NCI-H526 (cell line): ENCODE data around the gene PPP1R37.
A peak's percentile ranks its signal among the peaks of the same experiment; 100 is the strongest.

Source experiments
- DNase-seq, 2 experiments: peaks; one replicate each; lab custom pipeline; 2025; lab: John Stamatoyannopoulos, UW

Gene PPP1R37

DNA sequence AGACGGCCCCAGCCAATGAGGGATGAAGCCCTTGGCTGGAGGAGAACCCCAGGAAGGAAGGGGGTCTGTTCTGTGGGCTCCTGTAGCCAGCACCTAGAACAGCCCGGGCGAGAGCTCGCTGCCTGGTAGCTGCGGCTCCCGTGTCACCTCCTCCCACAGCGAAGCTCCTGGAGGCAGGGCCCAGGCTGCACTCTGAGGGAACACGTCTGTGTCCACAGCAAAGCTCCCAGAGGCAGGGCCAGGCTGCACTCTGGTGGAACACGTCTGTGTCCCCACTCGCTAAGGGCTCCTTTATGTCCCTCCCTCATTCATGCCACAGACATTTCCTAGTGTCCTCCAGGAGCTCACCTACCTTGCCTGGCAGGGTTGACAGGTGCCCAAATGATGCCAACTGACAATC, 76.6 kb downstream of the PPP1R37 start:
- no peak for DNase-seq

DNA sequence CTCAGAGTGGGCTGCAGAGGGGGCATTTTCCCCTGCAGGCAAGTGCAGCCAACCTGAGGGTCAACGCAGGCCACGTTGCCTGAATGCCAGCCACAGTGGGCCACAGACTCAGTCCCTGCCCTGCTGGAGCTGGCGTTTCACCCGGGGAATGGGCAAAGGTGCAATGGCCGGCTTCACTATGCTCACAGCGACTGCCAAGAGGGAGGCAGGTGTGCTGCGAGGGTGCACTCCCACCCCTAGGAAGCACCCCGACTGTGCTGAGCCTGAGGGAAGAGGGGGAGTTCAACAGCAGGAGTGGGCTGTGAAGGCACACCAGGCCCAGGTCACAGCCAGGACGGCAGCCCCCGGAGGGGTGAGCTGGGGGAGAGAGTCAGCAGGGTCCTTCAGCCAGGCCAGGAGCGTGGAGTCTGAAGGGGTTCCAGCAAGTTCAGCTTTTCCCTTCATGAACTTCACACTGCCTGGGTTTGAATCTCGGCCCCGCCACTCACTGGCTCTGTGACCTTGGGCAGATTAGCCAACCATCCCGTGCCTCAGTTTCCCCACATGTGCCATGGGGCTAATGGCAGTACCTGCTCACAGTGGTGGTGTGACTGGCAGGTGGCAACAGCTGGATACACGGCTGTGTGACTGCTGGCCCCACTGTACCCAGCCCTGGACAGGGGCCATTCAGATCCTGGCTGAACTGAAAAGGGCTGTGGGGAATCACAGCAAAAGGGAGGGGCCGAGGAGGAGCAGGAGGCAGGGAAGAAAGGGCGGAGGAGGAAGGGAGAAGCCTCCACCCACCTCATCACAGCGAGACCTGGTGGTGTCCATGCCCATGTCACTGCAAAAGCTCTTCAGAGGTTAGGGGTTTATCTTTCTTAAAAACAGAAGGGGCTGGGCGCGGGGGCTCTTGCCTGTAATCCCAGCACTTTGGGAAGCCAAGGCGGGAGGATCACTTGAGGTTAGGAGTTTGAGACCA, 77.4 kb downstream of the PPP1R37 start:
- DNase-seq = no peak

DNA sequence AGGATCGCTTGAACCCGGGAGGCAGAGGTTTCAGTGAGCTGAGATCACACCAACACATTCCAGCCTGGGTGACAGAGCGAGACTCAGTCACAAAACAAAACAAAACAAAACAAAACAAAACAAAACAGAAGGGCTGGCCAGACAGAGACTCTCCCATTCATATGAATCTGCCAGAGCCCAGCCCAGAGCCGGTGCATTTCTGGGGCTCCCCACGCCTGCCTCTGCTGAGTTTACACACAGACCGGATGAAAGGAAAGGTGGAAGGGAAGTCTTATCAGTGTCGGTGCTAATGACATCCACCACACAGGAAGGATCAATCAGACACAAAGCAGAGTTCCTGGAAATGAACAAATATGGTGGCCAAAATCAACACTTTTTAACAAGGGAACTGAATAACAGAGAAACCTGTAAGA, 78.2 kb downstream of the PPP1R37 start:
- DNase-seq = no peak

DNA sequence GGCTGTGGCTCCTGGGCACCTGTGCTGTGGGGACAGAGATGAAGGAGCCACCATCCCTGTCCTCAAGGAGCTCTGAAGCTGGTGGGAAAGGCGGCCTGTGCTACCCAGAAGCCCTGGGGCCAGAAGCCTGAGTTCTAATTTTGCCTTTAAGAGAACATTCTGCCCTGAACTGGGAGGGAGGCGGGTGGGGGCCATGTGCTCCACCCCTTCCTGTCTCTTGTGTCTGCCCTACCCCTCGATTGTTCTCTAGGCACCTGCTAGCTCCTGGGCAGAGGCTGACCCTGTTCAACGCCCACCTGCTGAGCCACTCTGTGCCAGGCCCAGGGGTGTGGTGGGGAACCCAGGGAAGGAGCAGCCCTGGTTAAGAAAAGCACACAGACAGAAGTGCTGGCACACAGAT, 79.2 kb downstream of the PPP1R37 start:
- no peak for DNase-seq

DNA sequence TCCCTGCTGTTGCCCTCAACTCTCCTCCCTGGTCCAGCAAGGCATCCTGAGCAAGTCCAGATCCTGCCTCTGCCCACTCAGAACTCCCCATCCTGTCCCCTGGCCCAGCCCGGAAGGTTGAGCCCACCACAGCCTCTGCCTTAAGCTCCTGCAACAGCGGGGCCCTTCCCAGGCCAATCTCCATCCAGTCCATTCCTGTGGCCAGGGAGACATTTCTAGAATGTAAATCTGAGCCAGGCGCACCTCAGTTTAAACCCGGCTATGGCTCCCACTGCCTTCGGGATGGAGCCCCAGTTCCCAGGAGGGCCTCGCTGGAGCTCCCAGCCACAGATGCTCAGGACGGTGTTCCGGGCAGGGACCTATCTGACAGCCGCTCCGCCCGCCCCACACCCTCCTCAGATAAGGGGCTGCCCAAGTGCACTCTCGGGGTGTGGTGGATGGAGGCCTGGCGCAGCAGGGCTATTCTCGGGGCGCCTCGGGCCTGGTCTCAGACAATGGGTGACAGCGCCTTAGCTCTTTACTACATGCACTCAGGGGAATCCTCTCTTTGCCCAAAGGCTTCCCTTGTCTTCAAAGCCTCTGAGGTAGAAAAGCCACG, 79.7 kb downstream of the PPP1R37 start:
- no peak for DNase-seq

DNA sequence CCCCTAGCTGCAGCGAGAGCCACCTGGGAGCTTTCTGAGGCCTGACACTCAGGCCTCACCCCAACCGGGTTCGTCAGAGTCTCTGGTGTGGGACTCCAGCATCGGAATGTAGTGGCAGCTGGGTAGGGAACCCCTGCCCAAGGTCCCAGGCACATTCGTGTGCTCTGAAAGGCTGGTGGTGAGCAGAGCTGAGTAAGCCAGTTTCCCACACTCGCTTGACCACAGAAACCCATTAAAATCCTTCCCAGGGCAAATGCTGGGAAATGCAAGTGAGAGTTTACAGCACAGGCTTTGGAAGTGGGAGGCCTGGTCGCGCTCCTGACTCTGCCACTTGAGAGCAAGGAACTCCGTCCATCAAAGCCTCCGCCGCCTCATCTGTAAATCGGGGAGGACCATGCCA, 80.8 kb downstream of the PPP1R37 start:
- DNase-seq = no peak

DNA sequence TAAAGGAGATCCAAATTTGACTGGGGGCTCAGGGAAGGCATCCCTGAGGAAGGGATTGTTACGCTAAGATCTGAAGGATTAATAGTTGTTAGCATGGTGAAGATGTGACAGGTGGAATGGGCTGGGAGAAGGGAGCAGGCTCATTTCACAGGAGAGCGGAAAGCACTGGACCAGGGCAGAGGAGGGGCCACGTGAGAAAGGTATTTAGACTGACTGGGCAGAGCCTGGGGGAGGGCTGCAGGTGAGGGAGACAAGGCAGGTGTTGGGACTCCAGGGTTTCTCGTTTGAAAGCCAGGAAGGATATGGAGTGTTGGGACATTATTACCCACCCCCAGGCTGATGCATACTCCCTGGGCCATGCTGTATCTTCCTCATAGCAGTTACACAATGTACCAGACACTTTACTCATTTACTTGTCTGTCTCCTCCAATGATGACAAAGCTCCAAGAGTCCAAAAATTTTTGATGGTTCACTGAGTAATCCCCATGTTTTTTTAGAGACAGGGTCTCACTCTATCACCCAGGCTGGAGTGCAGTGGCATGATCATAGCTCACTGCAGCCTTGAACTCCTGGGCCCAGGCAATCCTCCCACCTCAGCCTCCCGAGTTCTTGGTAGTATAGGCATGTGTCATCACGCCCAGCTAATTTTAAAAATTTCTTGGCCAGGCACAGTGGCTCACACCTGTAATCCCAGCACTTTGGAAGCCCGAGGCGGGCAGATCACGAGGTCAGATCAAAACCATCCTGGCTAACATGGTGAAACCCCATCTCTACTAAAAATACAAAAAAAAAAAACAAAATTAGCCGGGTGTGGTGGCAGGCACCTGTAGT, 82.8 kb downstream of the PPP1R37 start:
- no peak for DNase-seq

DNA sequence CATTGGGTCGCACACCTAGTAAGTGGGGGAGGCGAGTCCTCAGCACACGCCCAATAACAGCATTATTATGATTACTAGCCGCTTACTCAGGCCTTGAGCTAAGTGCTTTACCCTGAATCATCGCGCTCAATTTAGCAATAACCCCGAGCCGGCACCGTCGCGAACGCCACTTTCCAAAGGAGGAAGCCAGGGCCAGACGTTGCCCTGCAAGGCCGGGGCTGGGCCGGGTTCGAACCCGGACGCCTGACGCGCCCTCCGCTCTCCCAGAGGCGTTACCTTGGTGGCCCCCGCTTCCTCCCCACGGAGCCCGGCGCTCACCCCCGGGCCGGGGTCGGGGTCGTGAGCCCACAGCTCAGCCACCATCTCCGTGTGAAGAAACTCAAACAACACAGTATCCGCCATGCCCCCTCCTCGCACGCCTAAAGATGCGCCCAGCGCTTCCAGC, 84.9 kb downstream of the PPP1R37 start, which contains the start of gene TRAPPC6A:
Gene TRAPPC6A, minus strand, starts transcription at position 421 of the 445 bp plus-strand sequence. Its CDS starts 19 bp downstream, at position 402.
- DNase-seq = no peak

DNA sequence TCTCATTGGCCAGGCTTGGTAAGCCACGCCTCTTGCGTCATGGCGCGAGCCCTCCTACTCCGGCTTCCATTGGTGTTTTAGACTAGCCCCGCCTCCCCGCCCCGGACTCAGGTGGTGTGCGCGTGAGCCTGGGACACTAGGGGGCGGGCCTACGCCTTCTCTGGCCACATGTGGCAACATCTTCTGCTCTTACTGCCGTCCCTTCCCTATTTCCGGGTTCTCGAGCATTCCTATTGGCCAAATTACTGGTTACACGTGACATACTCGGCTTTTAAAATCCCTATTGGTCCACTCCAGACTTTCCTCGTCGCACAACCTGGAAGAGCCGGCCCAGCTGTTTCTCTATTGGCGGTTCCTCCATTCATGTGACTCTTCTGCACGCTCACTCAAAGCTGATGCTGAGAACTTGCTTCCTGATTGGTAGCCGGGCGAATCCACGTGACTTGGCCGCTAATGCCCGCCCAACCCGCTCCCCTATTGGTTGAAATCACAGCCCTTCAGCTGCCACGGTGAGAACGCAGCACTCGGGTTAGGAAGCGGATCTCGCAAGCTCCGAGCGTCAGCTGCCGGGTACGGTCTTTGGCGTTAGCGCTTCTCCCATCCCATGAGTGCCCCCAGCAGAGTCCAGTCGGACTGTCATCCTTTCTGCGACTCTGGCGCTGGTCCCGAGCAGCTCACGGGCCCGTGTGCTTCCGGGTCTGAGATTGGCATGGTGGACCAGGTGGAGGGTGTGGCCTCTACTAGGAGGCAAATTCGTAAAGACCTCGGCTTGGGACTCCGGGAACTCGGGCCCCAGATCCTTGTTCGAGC, 85.5 kb downstream of the PPP1R37 start, which contains the start of gene BLOC1S3:
Gene BLOC1S3, plus strand, starts transcription at position 523 of the 810 bp plus-strand sequence. CDS start 513 bp downstream, outside the sequence.
- peak; percentile 99 to 100 for DNase-seq

DNA sequence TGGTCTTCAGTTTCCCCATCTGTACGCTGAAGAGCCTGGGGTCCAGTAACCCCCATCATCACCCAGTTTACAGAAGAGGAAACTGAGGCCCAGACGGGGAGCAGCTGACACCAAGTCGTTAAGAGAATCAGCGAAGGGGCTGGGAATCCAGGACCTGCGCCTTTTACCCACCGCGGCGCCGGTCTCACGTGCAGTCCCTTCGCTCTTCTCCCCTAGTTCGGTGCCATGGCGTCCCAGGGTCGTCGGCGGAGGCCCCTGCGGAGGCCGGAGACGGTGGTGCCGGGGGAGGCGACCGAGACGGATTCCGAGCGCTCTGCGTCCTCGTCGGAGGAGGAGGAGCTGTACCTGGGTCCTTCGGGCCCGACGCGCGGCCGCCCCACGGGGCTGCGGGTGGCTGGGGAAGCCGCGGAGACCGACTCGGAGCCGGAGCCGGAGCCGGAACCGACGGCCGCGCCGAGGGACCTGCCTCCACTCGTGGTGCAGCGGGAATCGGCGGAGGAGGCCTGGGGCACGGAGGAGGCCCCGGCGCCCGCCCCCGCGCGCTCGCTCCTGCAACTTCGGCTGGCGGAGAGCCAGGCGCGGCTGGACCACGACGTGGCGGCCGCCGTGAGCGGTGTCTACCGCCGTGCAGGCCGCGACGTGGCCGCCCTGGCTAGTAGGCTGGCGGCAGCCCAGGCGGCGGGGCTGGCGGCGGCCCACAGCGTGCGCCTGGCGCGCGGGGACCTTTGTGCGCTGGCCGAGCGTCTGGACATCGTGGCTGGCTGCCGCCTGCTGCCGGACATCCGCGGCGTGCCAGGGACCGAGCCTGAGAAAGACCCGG, 86.3 kb downstream of the PPP1R37 start:
- DNase-seq = peak in 1 of 2 experiments; percentile 63

DNA sequence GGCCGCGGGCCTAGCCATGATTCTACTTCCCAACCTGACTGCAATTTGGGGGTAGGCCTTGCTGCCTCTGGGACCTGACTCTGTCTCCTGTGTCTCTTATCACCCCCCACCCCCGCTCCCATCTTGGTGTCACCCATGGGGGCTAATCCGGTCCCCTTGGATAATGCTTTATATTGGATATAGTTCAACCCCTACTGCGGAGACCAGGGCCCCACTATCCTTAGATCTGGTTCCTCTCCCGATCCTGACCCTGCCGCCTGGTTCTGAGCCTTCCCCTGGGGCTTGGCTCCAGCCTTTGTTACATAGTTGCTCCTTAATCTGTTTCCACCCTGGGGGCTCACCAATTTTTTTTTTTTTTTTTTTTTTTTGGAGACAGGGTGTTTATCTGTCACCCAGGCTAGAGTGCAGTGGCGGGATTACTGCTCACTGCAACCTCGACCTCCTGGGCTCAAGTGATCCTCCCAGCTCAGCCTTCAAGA, 87.0 kb downstream of the PPP1R37 start:
- no peak for DNase-seq

DNA sequence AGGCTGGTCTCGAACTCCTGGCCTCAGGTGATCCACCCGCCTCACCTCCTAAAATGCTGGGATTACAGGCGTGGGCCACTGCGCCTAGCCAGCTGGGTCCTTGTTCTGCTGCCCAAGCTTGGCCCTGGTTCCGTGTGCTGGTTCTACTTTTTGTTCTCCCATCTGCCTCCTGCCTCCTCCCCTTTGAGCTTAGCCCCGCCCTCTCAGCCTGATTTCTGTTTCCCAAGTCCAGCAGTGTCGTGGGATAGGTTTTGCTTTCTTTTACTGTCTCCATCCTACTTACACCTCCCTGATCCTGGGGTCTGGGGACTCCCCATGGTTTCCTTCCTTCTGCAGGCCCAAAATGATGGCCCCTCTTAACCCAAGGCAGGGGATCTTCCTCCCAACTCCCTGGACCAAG, 88.0 kb downstream of the PPP1R37 start:
- no peak for DNase-seq

DNA sequence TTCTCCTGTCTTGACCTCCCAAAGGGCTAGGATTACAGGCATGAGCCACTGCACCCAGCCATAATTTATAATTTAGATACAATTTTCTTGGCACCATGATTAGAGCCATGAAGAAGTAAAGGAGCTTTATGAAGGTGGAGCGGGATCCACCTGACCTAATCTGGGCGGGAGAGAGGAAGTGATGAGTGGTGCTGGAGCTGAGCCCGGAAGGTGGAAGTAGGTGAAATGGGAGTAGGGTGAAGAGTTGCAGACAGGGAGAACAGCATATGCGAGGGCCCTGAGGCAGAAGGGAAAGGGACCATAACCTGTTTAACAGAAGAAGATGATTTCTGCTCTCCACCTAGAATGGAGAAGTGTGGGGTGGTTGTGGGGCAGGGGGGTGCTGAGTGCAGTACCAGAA, 89.8 kb downstream of the PPP1R37 start:
- DNase-seq = no peak

DNA sequence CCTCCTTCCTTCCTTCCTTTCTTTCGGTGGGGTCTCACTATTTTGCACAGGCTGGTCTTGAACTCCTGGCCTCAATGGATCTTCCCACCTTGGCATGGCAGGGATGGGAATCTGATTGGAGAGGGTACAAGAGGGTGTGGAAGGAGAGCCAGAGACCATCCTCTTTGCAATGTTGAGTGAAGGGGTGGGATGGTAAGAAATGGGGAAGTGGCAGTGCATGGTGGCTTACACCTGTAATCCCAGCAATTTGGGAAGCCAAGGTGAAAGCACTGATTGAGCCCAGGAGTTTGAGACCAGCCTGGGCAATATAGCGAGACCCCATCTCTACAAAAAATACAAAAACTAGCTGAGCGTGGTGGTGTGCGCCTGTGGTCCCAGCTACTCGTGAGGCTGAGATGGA, 91.1 kb downstream of the PPP1R37 start:
- no peak for DNase-seq

DNA sequence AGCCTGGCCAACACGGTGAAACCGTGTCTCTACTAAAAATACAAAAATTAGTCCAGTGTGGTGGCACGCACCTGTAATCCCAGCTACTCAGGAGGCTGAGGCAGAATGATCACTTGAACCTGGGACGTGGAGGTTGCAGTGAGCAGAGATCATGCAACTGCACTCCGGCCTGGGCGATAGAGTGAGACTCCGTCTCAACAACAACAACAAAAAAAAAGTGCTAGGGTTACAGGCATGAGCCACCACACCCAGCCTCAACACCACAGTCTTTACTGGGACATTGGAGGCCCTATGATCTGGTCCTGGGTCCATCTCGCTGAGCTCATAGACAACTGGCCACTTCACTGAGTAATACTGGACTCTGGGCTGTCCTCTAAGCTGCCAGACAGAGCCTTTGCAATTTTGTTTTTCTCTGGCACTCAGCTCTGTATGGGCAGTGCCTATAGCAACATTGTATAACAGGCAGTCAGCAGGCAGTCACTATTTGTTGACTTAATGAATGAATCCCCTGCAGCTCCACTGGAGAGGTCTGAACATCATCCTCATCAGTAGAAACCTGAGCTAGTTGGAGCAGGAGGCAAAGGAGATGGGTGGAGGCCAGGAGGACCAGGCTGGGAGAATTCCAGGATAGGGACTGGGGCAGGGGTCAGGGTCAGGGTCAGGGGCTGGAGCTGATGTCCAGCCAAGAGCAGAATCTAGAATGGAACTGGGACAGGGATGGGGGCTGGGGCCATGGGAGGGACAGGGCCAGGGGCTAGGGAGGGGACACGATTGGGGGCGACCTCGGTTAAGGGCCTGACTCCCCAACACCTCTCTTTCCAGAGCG, 93.7 kb downstream of the PPP1R37 start:
- no peak for DNase-seq

DNA sequence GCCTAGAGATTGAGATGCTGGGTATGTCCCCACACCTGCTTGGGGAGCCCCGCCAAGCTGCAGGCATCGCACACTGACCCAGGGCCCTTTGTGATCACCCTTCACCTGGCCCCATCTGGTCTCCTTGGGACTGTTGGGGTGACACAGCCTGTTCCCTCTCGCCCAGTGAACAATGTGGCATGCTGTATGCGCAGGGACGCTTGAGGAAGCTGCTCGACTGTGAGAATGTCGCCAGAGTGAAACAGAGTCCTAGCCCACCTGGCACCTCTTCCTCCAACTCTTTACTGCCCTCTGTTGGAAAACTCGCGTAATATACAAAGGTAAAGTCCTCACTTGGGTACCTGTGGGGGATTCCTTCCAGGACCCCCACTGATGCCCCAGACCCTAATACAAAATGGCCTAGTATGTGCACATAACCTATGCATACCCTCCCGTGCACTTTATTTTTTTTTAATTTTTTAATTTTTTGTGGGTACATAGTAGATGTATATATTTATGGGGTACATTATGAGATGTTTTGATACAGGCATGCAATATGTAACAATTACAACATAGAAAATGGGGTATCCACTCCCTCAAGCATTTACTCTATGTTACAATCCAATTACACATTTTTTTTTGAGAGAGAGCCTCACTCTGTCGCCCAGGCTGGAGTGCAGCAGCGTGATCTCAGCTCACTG, 94.6 kb downstream of the PPP1R37 start:
- peak; percentile 14 to 72 for DNase-seq

DNA sequence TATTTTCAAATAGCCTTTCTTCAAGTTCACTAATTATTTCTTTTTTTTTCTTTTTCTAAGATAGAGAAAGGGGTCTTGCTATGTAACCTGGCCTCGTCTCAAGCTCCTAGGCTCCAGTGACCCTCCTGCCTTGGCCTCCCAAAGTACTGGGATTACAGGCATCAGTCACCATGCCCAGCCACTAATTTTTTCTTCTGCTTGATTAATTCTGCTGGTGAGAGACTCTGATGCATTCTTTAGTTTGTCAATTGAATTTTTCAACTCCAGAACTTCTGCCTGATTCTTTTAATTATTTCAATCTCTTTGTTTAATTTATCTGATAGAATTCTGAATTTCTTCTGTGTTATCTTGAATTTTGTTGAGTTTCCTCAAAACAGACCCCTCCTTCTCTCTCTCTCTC, 97.0 kb downstream of the PPP1R37 start:
- no peak for DNase-seq

DNA sequence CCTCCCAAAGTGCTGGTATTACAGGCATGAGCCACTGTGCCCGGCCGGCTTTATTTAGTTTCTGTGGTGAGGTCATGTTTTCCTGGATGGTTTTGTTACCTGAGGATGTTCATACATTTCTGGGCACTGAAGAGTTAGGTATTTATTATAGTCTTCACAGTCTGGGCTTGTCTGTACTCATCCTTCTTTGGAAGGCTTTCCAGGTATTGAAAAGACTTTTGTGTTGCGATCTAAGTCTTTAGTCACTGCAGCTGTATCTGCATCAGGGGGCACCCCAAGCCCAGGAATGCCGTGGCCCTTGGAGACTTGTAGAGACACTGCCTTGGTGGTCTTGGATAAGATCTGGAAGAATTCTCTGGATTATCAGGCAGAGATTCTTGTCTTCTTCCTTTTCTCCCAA, 98.4 kb downstream of the PPP1R37 start:
- DNase-seq = no peak

DNA sequence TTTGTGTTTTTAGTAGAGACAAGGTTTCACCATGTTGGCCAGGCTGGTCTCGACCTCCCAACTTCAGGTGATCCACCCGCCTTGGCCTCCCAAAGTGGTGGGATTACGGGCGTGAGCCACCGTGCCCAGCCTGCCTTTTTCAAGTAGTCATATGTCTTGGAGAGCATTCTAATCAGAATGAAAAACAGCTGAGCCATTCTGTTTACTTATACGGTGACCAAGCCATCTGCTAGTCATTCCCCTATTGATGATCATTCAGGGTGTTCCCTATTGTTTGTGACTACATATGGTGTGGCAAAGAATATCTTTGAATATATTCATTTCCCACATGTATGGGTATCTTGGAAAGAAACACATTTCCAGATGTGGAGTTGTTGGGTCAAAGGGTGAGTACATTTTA, 102.8 kb downstream of the PPP1R37 start:
- no peak for DNase-seq
